ENCODE measurements around the gene ELP4.
"Not testable (repeated sequence)": the region's sequence is repeated elsewhere in the genome, so short reads cannot be mapped to it uniquely, and the experiment has no call there.

ELP4 gene

DNA sequence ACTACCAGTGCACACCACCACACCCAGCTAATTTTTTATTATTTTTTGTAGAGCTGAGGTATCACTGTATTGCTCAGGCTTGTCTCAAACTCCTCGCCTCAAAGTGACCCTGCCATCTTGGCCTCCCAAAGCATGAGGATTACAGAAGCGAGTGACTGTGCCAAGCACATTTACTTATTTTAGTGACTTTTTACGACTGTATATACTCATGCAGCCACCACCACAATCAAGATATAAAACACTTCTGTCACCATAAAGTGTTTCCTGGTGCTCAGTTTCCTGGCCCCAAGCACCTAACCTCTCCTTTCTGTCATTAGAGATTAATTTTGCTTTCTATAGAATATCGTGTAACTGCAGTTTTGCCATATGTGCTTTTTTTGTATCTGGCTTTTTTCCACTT, 25.9 kb downstream of the ELP4 start:
- in situ Hi-C loops (cut with MboI; ENCODE audit: low sequenced_read_pairs): no loop called here

DNA sequence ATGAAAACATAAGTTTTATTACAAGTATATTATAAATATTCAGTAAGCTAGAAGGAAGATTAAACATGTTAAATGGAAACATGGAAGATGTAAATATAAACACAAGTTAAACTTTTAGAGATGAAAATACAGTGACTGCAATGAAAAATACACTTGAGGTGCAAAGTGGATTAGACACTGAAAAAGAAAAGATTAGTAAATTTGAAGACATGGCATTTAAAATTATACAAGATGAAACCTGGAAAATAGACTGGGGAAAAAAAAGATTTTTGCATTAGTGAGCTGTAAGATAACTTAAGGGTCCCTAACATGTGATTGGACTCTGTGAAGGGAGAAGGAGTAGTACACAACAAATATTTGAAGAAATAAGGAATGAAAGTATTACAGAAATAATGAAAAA, 33.3 kb downstream of the ELP4 start:
- in situ Hi-C loops (cut with MboI; ENCODE audit: low sequenced_read_pairs): no loop called here

DNA sequence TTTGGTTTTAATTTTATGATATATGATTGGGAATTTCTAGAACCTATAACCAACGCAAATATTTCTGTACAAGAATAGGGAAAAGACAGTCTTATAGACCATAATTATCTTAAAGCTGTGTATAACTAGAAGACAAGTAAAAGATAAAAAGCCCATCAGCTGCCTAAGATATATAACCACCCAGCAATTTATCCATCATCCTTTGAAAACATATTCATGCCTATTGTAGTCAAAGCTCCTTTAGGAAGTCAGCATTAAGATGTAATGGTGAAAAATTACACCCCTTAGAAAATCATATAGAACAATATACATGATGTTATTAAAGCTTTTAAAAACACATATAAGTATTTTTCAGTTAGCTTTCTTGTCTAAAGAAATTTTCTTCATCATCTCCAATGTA, 46.4 kb downstream of the ELP4 start:
- in situ Hi-C loops (cut with MboI; ENCODE audit: low sequenced_read_pairs): no loop called here

- in situ Hi-C loops (cut with MboI; ENCODE audit: low sequenced_read_pairs): no loop called here
Observed at GRCh38 chr11:31558001-31558400, 48.4 kb downstream of the ELP4 start.

- in situ Hi-C loops (cut with MboI; ENCODE audit: low sequenced_read_pairs): no loop called here
Observed at GRCh38 chr11:31560842-31561476, 51.4 kb downstream of the ELP4 start.

- in situ Hi-C loops (cut with MboI; ENCODE audit: low sequenced_read_pairs): not testable (repeated sequence)
Observed at GRCh38 chr11:31564517-31564916, 55.0 kb downstream of the ELP4 start.

DNA sequence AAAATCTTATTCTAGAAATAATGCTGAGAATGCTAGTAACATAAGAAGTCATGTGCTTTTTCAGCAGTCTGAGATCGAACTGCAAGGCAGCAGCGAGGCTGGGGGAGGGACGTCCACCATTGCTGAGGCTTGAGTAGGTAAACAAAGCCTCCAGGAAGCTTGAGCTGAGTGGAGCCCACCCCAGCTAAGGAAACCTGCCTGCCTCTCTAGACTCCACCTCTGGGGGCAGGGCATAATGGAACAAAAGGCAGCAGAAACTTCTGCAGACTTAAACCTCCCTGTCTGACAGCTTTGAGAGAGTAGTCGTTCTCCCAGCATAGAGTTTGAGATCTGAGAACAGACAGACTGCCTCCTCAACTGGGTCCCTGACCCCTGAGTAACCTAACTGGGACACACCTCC, 64.6 kb downstream of the ELP4 start:
- in situ Hi-C loops (cut with MboI; ENCODE audit: low sequenced_read_pairs): not testable (repeated sequence)

- in situ Hi-C loops (cut with MboI; ENCODE audit: low sequenced_read_pairs): not testable (repeated sequence)
Observed at GRCh38 chr11:31575764-31576163, 66.2 kb downstream of the ELP4 start.

- in situ Hi-C loops (cut with MboI; ENCODE audit: low sequenced_read_pairs): not testable (repeated sequence)
Observed at GRCh38 chr11:31579412-31579811, 69.8 kb downstream of the ELP4 start.

GRCh38 chr11:31582697-31583096, 73.1 kb downstream of the ELP4 start:
- in situ Hi-C loops (cut with MboI; ENCODE audit: low sequenced_read_pairs): no loop called here

GRCh38 chr11:31598454-31598853, 88.9 kb downstream of the ELP4 start:
- in situ Hi-C loops (cut with MboI; ENCODE audit: low sequenced_read_pairs): no loop called here

DNA sequence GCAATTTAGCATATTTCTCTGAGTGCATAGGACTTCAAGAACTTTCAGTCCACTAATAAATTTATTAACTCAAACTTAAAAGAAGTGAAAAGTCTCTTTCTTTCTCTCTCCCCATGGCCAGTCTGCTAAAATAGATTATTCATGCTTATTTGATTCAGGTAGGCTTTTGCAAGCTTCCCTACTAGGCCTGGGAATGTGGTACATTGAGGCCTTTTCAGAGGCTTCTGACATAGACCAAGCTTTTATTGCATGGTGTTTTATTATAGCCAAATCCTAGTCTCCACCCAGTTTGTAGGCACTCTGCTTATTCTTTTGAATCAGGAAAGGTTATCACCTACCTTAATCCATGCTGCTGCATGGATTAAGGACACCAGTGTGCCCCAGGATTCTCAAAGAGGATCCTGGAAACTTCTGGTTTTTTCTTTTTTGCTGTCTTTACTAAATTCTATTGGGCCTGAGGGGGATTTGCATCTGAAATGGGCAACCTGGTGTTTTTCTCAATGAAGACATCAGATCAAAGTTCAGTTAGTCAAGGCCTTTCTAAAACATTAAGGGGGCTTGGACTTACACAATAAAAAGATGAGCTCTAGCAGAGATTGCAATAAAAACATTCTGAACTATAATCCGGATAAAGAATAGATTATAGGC, 92.2 kb downstream of the ELP4 start:
- in situ Hi-C loops (cut with MboI; ENCODE audit: low sequenced_read_pairs): no loop called here

GRCh38 chr11:31606893-31607292, 97.3 kb downstream of the ELP4 start:
- in situ Hi-C loops (cut with MboI; ENCODE audit: low sequenced_read_pairs): no loop called here

DNA sequence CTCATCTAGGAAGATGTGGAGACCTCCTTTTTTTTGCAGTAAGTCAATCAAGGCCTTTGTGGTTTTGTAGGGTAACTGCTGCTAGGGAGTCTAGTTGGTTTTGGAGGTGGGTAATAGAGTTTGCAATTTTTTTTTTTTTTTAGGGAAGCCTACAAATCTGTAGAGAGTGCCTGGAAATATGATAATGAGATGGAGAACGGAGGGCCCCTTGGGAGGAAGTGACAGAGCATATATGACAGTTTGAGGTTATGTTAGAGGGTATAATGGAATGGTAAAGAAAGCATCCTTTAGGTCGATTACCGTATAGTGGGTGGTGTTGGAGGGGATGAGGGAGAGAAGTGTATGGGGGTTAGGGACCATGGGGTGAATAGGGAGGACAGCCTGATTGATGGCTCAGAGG, 98.3 kb downstream of the ELP4 start:
- in situ Hi-C loops (cut with MboI; ENCODE audit: low sequenced_read_pairs): no loop called here

GRCh38 chr11:31608995-31609394, 99.4 kb downstream of the ELP4 start:
- in situ Hi-C loops (cut with MboI; ENCODE audit: low sequenced_read_pairs): no loop called here

DNA sequence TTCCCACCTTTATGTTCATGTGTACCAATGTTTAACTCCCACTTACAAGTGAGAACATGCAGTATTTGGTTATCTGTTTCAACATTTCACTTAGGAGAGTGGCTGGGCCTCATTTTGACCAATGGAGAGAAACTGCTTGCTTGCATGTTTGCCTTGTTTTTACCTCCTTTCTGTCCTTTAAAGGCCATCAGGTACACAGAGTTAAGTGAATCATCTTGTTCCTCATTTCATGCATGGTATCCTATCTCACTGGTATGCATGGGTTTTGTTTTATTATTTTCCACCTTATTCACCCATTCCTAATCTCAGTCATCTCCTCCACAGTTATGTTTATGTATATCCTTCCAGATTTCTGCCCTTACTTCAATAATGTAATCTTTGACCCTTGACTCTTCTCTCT, 101.0 kb downstream of the ELP4 start:
- in situ Hi-C loops (cut with MboI; ENCODE audit: low sequenced_read_pairs): no loop called here

- in situ Hi-C loops (cut with MboI; ENCODE audit: low sequenced_read_pairs): no loop called here
Observed at GRCh38 chr11:31617246-31617645, 107.7 kb downstream of the ELP4 start.

GRCh38 chr11:31619980-31620379, 110.4 kb downstream of the ELP4 start:
- in situ Hi-C loops (cut with MboI; ENCODE audit: low sequenced_read_pairs): no loop called here

DNA sequence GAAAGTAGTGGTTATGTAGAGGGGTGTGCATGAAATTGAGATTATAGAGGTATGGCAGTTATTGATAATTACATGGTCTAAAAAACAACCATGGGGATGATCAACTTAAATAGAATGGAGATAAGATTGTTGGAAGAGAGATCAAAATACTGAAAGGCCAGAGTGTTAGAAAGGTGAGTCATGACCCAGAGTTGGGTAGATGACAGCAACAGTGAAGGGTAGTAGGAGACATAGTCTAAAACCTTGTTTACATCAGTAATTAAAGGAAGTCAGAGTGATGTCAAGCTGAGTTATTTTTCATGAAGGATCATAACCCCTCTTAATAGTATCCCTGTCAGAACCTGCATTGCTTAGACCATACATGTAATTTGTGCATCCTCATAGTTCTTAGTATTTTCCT, 110.9 kb downstream of the ELP4 start:
- in situ Hi-C loops (cut with MboI; ENCODE audit: low sequenced_read_pairs): no loop called here

GRCh38 chr11:31625868-31626267, 116.3 kb downstream of the ELP4 start:
- in situ Hi-C loops (cut with MboI; ENCODE audit: low sequenced_read_pairs): no loop called here

DNA sequence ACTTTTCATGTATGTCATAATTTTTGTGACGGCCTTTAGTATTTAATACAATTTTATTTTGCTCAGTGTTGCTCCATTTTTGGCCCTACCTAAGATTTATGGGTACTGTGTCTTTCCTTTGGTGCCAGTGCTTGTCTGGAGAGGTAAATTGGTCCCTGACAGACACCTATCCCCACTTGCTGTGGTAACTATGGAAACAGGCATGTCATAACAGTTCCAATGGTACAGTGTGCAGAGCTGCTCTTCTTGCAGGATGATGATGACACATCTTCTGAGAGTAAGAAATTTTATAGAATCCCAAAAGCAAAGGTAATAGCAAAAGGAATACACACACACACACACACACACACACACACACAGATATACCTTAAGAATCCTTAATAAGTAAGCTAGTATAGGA, 118.5 kb downstream of the ELP4 start:
- in situ Hi-C loops (cut with MboI; ENCODE audit: low sequenced_read_pairs): no loop called here

GRCh38 chr11:31636983-31637382, 127.4 kb downstream of the ELP4 start:
- in situ Hi-C loops (cut with MboI; ENCODE audit: low sequenced_read_pairs): no loop called here

- in situ Hi-C loops (cut with MboI; ENCODE audit: low sequenced_read_pairs): no loop called here
Observed at GRCh38 chr11:31640611-31641010, 131.0 kb downstream of the ELP4 start.
